GM18907 (cell line): ENCODE measurements around the gene PRKAR1B.
"Not testable (repeated sequence)": the region's sequence is repeated elsewhere in the genome, so short reads cannot be mapped to it uniquely, and the experiment has no call there.

Experiments used
- ATAC-seq: cut with Tn5 transposase; IDR thresholded peaks from one replicate; pipeline ENCODE4 v1.9.1; 2021; ENCODE audit warnings: mild to moderate bottlenecking, moderate library complexity; ENCODE audit not compliant: unreplicated experiment

PRKAR1B gene

GRCh38 chr7:651032-651728, 75.9 kb downstream of the PRKAR1B start:
- ATAC-seq = no peak

GRCh38 chr7:650339-651031, 76.6 kb downstream of the PRKAR1B start:
- ATAC-seq = no peak

GRCh38 chr7:646951-647350, 80.1 kb downstream of the PRKAR1B start:
- ATAC-seq = no peak

GRCh38 chr7:646487-646886, 80.6 kb downstream of the PRKAR1B start:
- ATAC-seq = no peak

DNA sequence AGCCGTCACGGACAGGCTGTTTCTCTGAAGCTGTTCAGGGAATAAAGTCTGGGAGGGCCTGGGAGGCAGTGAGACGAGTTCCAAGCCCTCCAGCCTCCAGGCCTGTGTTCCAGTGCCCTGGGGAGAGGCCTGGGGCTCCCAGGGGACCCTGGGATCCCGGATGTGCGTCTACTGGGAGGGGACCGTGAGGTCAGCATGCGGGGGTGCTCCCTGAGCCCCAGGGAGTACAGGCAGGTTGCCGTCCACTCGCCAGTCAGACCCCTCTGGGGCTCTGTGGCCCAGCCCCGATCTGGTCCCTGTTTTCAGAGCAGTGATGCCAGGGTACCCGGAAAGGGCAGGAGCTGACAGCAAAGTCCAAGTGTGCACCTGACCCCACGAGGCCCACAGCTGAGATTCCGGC, 81.5 kb downstream of the PRKAR1B start:
- ATAC-seq = no peak

DNA sequence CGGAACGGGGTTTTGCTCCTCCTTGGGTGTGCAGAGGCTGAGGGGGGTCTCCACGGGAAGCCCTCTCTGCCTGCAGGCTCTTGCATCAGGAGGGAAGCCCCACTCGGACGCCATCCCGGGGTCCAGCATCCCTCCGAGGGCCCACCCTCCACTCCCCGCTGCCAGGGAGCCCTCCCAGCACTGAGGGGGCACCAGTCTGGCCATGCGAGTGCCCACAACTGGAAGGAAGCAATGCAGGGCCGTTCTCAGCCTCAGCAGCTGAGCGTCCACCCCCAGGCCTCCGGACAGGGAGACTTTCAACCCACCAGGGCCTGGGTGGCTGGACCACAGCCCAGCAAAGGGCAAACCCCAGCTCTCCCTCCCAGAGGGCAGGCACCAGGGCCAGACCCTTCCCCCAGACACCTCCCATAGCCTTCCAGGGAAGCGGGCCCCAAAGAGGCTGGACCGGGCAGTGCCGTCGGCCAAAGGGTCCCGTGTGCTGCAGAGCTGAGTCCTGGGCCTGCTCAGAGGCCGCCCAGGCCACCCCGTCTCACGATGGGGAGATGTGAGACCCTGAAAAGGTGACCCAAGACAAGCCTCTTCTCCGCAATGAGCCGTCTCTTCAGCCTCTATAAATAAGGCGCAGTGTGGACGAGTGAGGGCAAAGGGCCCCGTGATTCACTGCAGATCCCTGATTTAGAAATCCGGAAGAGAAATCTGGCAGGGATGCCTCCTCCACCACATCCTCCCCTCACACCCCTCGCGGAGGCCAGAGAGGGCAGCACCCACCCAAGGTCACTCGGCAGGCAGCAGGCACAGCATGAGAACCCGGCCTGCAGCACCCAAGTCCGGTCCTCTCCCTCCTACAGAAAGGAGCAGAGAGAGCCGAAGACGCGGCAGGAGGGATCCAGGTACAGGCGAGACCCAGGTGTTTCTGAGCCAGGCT, 82.4 kb downstream of the PRKAR1B start:
- no peak for ATAC-seq

DNA sequence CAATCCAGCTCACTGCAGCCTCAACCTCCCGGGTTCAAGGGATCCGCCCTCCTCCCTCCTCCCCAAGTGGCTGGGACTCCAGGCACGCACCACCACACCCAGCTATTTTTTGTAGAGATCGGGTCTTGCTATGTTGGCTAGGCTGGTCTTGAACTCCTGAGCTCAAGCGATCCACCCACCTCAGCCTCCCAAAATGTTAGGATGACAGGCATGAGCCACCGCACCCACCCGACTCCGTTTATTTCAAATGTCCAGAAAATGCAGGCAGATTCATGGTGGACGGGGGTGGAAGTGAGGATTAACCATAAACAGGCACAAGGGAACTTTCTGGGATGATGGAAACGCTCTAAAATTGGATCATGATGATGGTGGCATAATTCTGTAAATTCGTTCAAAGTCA, 85.1 kb downstream of the PRKAR1B start:
- no peak for ATAC-seq

- no peak for ATAC-seq
Observed at GRCh38 chr7:641269-641671, 85.8 kb downstream of the PRKAR1B start.

DNA sequence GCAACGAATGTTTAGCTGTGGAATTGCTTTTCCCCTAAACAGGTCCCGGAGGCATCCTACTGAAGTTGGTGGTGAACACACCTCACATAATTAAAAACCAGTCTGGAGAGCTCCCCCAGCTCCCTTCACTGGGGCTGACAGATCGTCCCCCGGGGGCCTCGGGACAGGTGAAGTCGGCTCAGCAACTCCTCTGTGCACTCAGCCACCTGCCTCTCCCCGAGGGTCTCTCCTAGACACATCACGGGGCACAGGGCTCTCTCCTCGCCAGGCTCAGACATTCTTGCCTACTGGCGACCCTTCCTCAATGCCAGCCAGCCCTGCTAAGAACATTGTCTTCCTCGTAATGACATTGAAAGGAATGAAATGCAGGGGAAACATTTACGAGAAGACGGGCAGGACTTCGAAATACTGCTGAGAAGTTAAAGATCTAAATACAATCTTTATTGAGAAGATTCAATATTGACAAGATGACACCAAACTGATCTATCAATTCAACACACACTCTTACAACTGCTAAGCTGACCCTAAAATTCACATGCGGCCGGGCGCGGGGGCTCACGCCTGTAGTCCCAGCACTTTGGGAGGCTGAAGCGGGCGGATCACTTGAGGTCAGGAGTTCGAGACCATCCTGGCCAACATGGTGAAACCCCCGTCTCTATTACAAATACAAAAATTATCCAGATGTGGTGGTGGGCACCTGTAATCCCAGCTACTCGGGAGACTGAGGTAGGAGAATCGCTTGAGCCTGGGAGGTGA, 88.6 kb downstream of the PRKAR1B start:
- ATAC-seq = no peak

DNA sequence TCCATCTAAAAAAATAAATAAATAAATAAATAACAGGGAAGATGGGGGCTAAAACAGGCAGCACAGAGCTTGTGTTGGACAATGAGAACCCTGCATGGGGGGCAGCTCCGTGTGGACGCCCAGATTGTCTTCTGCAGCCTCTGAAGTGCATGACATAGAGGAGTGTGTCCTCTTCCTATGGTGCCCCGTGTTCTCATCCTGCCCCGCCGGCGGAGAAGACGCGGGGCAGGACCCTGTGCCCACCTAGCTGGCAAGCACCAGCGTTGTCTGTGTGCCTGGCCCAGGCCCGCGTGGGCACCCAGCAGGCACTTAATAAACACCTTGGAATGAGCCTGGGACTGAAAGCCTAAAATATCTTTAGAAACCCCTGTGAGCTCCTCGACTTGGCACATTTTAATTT, 89.3 kb downstream of the PRKAR1B start:
- no peak for ATAC-seq

- ATAC-seq = no peak
Observed at GRCh38 chr7:636396-636795, 90.7 kb downstream of the PRKAR1B start.

- ATAC-seq = not testable (repeated sequence)
Observed at GRCh38 chr7:635687-636382, 91.2 kb downstream of the PRKAR1B start.

GRCh38 chr7:635227-635626, 91.9 kb downstream of the PRKAR1B start:
- ATAC-seq = no peak

DNA sequence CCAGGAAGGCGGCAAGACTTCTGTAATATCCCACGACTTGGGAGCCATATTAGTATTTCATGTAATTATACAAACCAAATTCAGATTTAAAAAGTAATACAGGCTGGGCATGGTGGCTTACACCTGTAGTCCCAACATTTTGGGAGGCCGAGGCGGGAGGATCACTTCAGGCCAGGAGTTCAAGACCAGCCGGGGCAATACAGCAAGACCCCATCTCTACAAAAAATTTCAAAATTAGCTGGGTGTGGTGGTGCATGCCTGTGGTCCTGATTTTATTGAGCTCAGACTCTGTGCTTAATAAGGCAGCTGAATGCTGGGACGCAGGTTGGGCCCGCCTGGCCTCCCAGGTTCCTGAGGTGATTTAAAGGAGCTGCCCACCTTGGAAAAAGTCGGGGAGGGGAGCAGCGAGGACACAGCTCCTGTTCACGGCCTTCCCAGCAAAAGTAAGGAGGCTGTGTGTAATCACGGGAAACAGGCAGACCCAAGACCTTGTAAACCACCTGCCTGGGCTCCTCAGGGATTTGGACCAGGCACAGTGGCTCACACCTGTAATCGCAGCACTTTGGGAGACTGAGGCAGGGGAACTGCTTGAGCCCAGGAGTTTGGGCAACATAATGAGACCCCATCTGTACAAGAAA, 93.6 kb downstream of the PRKAR1B start:
- no peak for ATAC-seq

GRCh38 chr7:632831-633210, 94.3 kb downstream of the PRKAR1B start:
- no peak for ATAC-seq

GRCh38 chr7:631964-632830, 94.9 kb downstream of the PRKAR1B start:
- ATAC-seq = no peak

DNA sequence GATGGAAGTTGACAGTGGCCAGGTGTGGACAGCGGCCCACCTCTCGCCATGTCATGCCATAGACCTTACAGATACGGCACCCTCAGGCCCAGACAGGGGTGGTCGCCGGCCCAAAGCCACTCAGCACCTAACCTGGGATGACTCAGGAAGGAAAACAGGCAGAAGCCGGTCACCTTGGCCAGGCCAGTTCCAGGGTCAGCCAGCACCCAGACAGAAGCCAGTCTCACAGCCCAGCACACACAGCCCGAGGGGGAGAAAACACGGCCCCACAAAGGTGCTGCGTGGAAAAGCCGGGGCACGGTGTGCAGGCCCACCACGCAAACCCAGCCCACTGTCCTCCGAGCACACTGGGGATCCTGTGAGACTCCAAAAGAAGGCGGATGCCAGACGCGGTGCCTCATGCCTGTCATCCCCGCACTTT, 95.8 kb downstream of the PRKAR1B start:
- no peak for ATAC-seq

GRCh38 chr7:630539-630938, 96.5 kb downstream of the PRKAR1B start:
- no peak for ATAC-seq

- no peak for ATAC-seq
Observed at GRCh38 chr7:630111-630511, 97.0 kb downstream of the PRKAR1B start.
